ENCODE results near the gene COL13A1.

The COL13A1 gene

DNA sequence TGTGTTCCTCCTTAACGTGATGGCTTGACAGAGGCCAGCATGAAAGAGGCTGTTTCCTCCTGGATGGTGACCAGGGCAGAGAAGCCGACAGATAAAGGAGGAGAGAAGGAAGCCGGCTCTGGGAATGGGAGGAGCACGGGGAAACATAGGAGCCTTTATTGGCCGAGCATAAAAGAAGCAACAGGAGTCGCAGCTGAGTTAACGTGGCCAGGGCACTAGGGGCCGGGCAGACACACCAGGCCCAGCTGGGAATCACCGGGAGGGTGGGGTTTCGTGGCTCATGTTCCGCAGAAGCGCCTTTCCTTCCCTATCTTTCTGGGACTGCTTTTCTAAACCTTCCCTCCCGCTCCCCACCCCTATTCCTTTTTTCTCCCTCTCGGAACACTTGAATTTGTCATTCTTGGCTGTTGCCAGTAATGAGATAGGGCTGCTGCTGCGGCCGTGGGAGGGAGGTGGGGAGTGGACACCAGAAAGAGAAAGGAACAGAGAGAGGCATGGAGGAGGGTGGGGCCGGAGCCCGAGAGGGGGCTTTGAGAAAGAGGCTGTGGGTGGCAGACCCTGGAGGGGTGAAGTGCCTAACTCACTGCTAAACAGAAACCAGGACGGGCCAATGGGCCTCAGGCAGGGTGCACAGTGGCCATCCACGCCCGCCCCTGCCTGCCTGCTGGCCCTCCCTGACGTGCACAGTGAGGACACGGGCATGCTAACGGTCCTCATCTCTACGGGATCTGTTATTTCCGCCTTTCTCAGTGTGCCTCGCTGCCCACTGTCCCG is 65.2 kb downstream of the COL13A1 start:
- no peak for TF ChIP-seq YY1 (IDR thresholded peaks at IDR 0.05; ENCODE audit: insufficient read depth, insufficient read length)
- TF ChIP-seq SUZ12 (IDR thresholded peaks at IDR 0.05; ENCODE audit: extremely low read depth, insufficient read depth, insufficient read length): no peak
- no peak for TF ChIP-seq ZNF274 (IDR thresholded peaks at IDR 0.05; ENCODE audit: low read depth, low read length)

GRCh38 chr10:69867699-69868558 is 66.2 kb downstream of the COL13A1 start:
- H3K36me3 ChIP-seq (ENCODE audit: insufficient read depth, insufficient read length, low read length): no peaks in the 10 kb centered on the region
- peaks cover 4% of the 10 kb centered on the region for H3K27me3 ChIP-seq (ENCODE audit: insufficient read depth, insufficient read length)
- H3K4me1 ChIP-seq (ENCODE audit: insufficient read depth, insufficient read length): peaks cover 24% of the 10 kb centered on the region
- DNase-seq (ENCODE audit: low read depth, low spot score): peak; percentile 76
- no peak overlapping the region for H3K9ac ChIP-seq (ENCODE audit: insufficient read length, low read depth)
- no peak overlapping the region for H3K4me3 ChIP-seq (ENCODE audit: insufficient read length, low read depth)
- H3K9me3 ChIP-seq (ENCODE audit: insufficient read depth, low read length): no peaks in the 10 kb centered on the region
- TF ChIP-seq ZNF274 (IDR thresholded peaks at IDR 0.05; ENCODE audit: low read depth, low read length): no peak

More for the DNA sequence above, 65.2 kb downstream of the COL13A1 start:
- Histone ChIP-seq H3K27me3 (ENCODE audit: insufficient read depth, insufficient read length) (peaks cover 4% of the 10 kb centered on the region), H3K4me3 (ENCODE audit: insufficient read length, low read depth) (peak overlapping the region; percentile 9), H3K36me3 (ENCODE audit: insufficient read depth, insufficient read length, low read length) (no peaks in the 10 kb centered on the region), H3K9ac (ENCODE audit: insufficient read length, low read depth) (peak overlapping the region; percentile 72), H3K9me3 (ENCODE audit: insufficient read depth, low read length) (no peaks in the 10 kb centered on the region), H3K4me1 (ENCODE audit: insufficient read depth, insufficient read length) (peaks cover 24% of the 10 kb centered on the region)
- DNase-seq (ENCODE audit: low read depth, low spot score): no peak

DNA sequence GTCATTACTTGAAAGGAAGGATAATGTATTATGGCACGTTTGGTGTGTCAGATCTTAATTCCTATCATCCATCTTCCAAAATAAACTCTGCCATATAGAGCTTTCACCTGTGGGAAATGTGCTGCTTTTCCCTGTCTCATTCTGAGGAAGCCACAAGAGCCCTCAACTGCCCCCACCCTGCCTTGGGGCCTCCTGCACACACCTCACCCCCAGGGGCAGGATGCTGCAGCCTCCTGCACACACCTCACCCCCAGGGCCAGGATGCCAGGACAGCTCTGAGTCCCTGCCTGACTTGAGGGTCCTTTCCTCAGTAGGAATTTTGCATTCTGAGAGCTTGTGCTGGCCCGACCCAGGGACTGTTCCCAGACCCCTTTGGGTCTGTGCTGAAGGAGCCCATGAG is 67.1 kb downstream of the COL13A1 start:
- no peak for DNase-seq (ENCODE audit: low read depth, low spot score)
- no peak for TF ChIP-seq ZNF274 (IDR thresholded peaks at IDR 0.05; ENCODE audit: low read depth, low read length)
- TF ChIP-seq YY1 (IDR thresholded peaks at IDR 0.05; ENCODE audit: insufficient read depth, insufficient read length): no peak
- TF ChIP-seq SUZ12 (IDR thresholded peaks at IDR 0.05; ENCODE audit: extremely low read depth, insufficient read depth, insufficient read length): no peak
- H3K4me1 ChIP-seq (ENCODE audit: insufficient read depth, insufficient read length): peaks cover 27% of the 10 kb centered on the region
- peaks cover 4% of the 10 kb centered on the region for H3K27me3 ChIP-seq (ENCODE audit: insufficient read depth, insufficient read length)
- H3K9ac ChIP-seq (ENCODE audit: insufficient read length, low read depth): no peak overlapping the region
- H3K36me3 ChIP-seq (ENCODE audit: insufficient read depth, insufficient read length, low read length): no peaks in the 10 kb centered on the region
- H3K9me3 ChIP-seq (ENCODE audit: insufficient read depth, low read length): no peaks in the 10 kb centered on the region
- H3K4me3 ChIP-seq (ENCODE audit: insufficient read length, low read depth): no peak overlapping the region

- no peak overlapping the region for H3K9ac ChIP-seq (ENCODE audit: insufficient read length, low read depth)
- TF ChIP-seq ZNF274 (IDR thresholded peaks at IDR 0.05; ENCODE audit: low read depth, low read length) (no peak), YY1 (IDR thresholded peaks at IDR 0.05; ENCODE audit: insufficient read depth, insufficient read length) (no peak), SUZ12 (IDR thresholded peaks at IDR 0.05; ENCODE audit: extremely low read depth, insufficient read depth, insufficient read length) (no peak)
- peaks cover 27% of the 10 kb centered on the region for H3K4me1 ChIP-seq (ENCODE audit: insufficient read depth, insufficient read length)
- no peaks in the 10 kb centered on the region for H3K36me3 ChIP-seq (ENCODE audit: insufficient read depth, insufficient read length, low read length)
- H3K4me3 ChIP-seq (ENCODE audit: insufficient read length, low read depth): no peak overlapping the region
- DNase-seq (ENCODE audit: low read depth, low spot score): no peak
- H3K9me3 ChIP-seq (ENCODE audit: insufficient read depth, low read length): no peaks in the 10 kb centered on the region
- H3K27me3 ChIP-seq (ENCODE audit: insufficient read depth, insufficient read length): peaks cover 4% of the 10 kb centered on the region
Measured at GRCh38 chr10:69869291-69869961, 67.7 kb downstream of the COL13A1 start.

DNA sequence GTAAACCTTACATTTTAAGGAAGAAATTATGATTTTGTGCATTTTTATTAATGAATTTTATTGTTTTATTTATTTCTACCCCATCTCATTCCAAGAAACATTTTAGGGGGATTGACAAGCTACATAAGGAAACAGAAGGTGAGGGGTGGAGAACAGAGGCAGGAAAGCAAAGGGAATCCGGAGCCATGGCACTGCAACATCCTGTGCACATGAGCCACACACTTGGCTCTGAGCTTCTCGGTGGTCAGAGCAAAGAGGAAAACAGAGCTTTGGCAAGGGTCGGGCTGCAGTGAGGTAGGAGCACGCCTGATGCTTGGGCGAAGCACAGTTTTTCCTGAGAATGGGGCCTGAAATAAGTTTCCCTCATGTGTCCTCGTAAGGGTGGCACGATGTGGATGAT is 68.9 kb downstream of the COL13A1 start:
- no peak for DNase-seq (ENCODE audit: low read depth, low spot score)
- H3K4me1 ChIP-seq (ENCODE audit: insufficient read depth, insufficient read length): peaks cover 27% of the 10 kb centered on the region
- H3K9ac ChIP-seq (ENCODE audit: insufficient read length, low read depth): peak overlapping the region; percentile 66
- no peaks in the 10 kb centered on the region for H3K36me3 ChIP-seq (ENCODE audit: insufficient read depth, insufficient read length, low read length)
- TF ChIP-seq YY1 (IDR thresholded peaks at IDR 0.05; ENCODE audit: insufficient read depth, insufficient read length) (no peak), SUZ12 (IDR thresholded peaks at IDR 0.05; ENCODE audit: extremely low read depth, insufficient read depth, insufficient read length) (no peak), ZNF274 (IDR thresholded peaks at IDR 0.05; ENCODE audit: low read depth, low read length) (no peak)
- H3K4me3 ChIP-seq (ENCODE audit: insufficient read length, low read depth): no peak overlapping the region
- no peaks in the 10 kb centered on the region for H3K27me3 ChIP-seq (ENCODE audit: insufficient read depth, insufficient read length)
- H3K9me3 ChIP-seq (ENCODE audit: insufficient read depth, low read length): no peaks in the 10 kb centered on the region

DNA sequence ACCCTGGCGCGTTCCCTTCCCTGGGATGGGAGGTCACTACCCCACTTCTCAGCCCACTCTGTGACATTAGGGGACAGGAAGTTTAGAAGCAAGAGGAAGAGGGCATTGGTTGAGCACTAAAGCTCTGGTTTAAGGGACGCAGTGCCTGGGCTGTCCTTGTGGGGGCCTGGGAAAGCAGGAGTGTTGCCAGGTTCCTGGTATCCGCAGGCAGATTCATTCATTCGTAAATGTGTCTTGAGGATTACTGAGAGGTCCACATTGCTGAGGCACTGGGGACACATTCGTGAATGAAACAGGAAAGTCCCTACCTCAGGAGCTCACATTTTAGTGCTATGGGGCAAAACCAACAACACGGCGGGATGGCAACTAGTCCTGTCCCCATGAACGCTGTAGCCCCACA is 69.4 kb downstream of the COL13A1 start:
- Histone ChIP-seq H3K9me3 (ENCODE audit: insufficient read depth, low read length) (no peaks in the 10 kb centered on the region), H3K9ac (ENCODE audit: insufficient read length, low read depth) (peak overlapping the region; percentile 66), H3K36me3 (ENCODE audit: insufficient read depth, insufficient read length, low read length) (no peaks in the 10 kb centered on the region), H3K4me1 (ENCODE audit: insufficient read depth, insufficient read length) (peaks cover 22% of the 10 kb centered on the region), H3K4me3 (ENCODE audit: insufficient read length, low read depth) (no peak overlapping the region), H3K27me3 (ENCODE audit: insufficient read depth, insufficient read length) (no peaks in the 10 kb centered on the region)
- TF ChIP-seq SUZ12 (IDR thresholded peaks at IDR 0.05; ENCODE audit: extremely low read depth, insufficient read depth, insufficient read length) (no peak), YY1 (IDR thresholded peaks at IDR 0.05; ENCODE audit: insufficient read depth, insufficient read length) (no peak), ZNF274 (IDR thresholded peaks at IDR 0.05; ENCODE audit: low read depth, low read length) (no peak)
- no peak for DNase-seq (ENCODE audit: low read depth, low spot score)

DNA sequence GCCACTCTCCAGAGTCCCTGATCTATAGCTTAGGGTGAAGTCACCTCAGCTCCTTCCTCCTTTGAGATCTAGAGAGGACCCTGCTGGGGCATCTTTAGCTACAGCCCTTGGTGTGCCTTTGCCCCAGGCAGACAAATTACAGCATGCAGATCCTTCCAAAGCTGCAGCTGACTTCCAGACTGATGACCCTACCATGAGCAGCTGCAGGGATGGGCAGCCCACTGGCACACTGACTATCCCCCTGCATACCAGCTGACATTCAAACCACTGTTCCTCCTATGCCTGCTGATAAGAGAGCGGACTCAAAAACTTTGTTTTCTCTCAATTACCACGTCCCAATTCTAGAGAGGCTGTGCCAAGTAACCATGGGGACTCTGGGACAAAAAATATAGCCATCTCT is 70.6 kb downstream of the COL13A1 start:
- Histone ChIP-seq H3K4me3 (ENCODE audit: insufficient read length, low read depth) (no peak overlapping the region), H3K36me3 (ENCODE audit: insufficient read depth, insufficient read length, low read length) (no peaks in the 10 kb centered on the region), H3K9ac (ENCODE audit: insufficient read length, low read depth) (no peak overlapping the region), H3K4me1 (ENCODE audit: insufficient read depth, insufficient read length) (peaks cover 21% of the 10 kb centered on the region), H3K9me3 (ENCODE audit: insufficient read depth, low read length) (no peaks in the 10 kb centered on the region), H3K27me3 (ENCODE audit: insufficient read depth, insufficient read length) (no peaks in the 10 kb centered on the region)
- TF ChIP-seq ZNF274 (IDR thresholded peaks at IDR 0.05; ENCODE audit: low read depth, low read length) (no peak), YY1 (IDR thresholded peaks at IDR 0.05; ENCODE audit: insufficient read depth, insufficient read length) (no peak), SUZ12 (IDR thresholded peaks at IDR 0.05; ENCODE audit: extremely low read depth, insufficient read depth, insufficient read length) (no peak)
- no peak for DNase-seq (ENCODE audit: low read depth, low spot score)

Data from NT2/D1 (cell line).